HepG2 (cell line): Measurements from ENCODE around the gene KLHL3. TPM values are rescaled to one million over a fixed set of nuclear protein-coding genes. Genes with fewer than 3 reads are reported as not detected.

Experiments used
- ATAC-seq: fragments of 200-7000 bp; cut with Tn5 transposase; 3 replicates; pipeline ENCODE4 v1.9.1; 2020; ENCODE audit warnings: mild to moderate bottlenecking, moderate library complexity
- BruUV-seq: library from RNA; stranded (reverse); fragments of 400-500 nt; replicated peaks from 2 replicates; lab custom pipeline; 2021; lab: Mats Ljungman, UMichigan
- CTCF ChIA-PET: fragments of 300-600 bp; formaldehyde crosslinking; extraction: SDS; loops from one replicate; lab custom pipeline; 2021; ENCODE audit warnings: low total read pairs, inconsistent platforms, low intra/inter-chr PET ratio; lab: Yijun Ruan, JAX
- POLR2A ChIA-PET: fragments of 350-600 bp; sonication (Branson Sonifier 250); formaldehyde crosslinking; loops from one replicate; lab custom pipeline; 2020; ENCODE audit warnings: antibody characterized with exemption, inconsistent platforms; lab: Yijun Ruan, JAX
- DNase-seq: peaks from one replicate; pipeline ENCODE4 v3.0.0-alpha.2; 2015; ENCODE audit warnings: low spot score
- FAIRE-seq: peaks from 3 replicates; lab custom pipeline; 2011; peaks lifted over from hg19 to GRCh38; lab: Jason Lieb, UNC
- H2AFZ ChIP-seq: one replicate; pipeline ENCODE4 v1.6.1; 2011; ENCODE audit warnings: low read length, inconsistent platforms
- H3K27ac ChIP-seq: fragments of 300-600 bp; 3 replicates; pipeline ENCODE4 v1.8.0; 2011; ENCODE audit warnings: mixed run types, mild to moderate bottlenecking, mixed read lengths, low read length, inconsistent platforms; ENCODE audit not compliant: insufficient read depth; ENCODE audit errors: extremely low read length
- H3K27me3 ChIP-seq, 2 experiments: fragments of 200-600 bp in 1 of 2; 2 replicates in 1 of 2; 3 replicates in 1 of 2; pipeline versions ENCODE4 v1.6.0 to v1.8.0; 2011; ENCODE audit warnings: low read length in 2 of 2, mild to moderate bottlenecking in 2 of 2, moderate library complexity in 2 of 2, inconsistent platforms in 1 of 2; ENCODE audit not compliant: insufficient read depth in 2 of 2, control insufficient read depth in 1 of 2
- H3K36me3 ChIP-seq, 2 experiments: fragments of 200-600 bp in 1 of 2; replicated peaks in 1 of 2; 2 replicates in 1 of 2; 3 replicates in 1 of 2; pipeline versions ENCODE4 v1.5.1 to v1.8.0; 2011; ENCODE audit warnings: low read length in 2 of 2, inconsistent platforms in 1 of 2; ENCODE audit not compliant: insufficient read depth in 2 of 2, control insufficient read depth in 1 of 2
- H3K4me1 ChIP-seq: 2 replicates; pipeline ENCODE4 v1.5.1; 2012; ENCODE audit warnings: low read length, inconsistent platforms; ENCODE audit not compliant: insufficient read depth
- H3K4me2 ChIP-seq: 2 replicates; pipeline ENCODE4 v1.6.0; 2011; ENCODE audit warnings: low read depth, low read length, inconsistent platforms
- H3K4me3 ChIP-seq, 3 experiments: fragments of 200-600 bp in 1 of 3; sonication (generic), shearing (Covaris generic) in 1 of 3; replicated peaks in 1 of 3; 2 replicates each; pipeline ENCODE4 v1.5.1; 2011 to 2016; ENCODE audit warnings: low read length in 3 of 3, inconsistent platforms in 2 of 3, low read depth in 2 of 3, mild to moderate bottlenecking in 2 of 3, control low read depth in 1 of 3, mixed read lengths in 1 of 3; ENCODE audit not compliant: insufficient read depth in 1 of 3
- H3K79me2 ChIP-seq: one replicate; pipeline ENCODE4 v1.6.1; 2011; ENCODE audit warnings: low read length, inconsistent platforms; ENCODE audit not compliant: insufficient read depth
- H3K9ac ChIP-seq: 2 replicates; pipeline ENCODE4 v1.6.0; 2011; ENCODE audit warnings: mild to moderate bottlenecking, low read depth, low read length, inconsistent platforms; ENCODE audit not compliant: insufficient read depth
- H3K9me3 ChIP-seq: 2 replicates; pipeline ENCODE4 v1.5.1; 2012; ENCODE audit warnings: mild to moderate bottlenecking, low read length
- H4K20me1 ChIP-seq: 2 replicates; pipeline ENCODE4 v1.6.0; 2011; ENCODE audit warnings: inconsistent platforms, mild to moderate bottlenecking, low read length, moderate library complexity; ENCODE audit not compliant: insufficient read depth
- AGO2 ChIP-seq: fragments of 200-400 bp; formaldehyde crosslinking; optimal IDR thresholded peaks from 2 replicates; pipeline ENCODE3; 2017; ENCODE audit warnings: mild to moderate bottlenecking, low read depth, low read length, moderate library complexity
- ERF ChIP-seq: IDR thresholded peaks from 2 replicates; pipeline ENCODE4 v1.6.1; 2018; ENCODE audit warnings: missing biosample characterization, missing genetic modification reagents
- KDM1A ChIP-seq: IDR thresholded peaks from 2 replicates; pipeline ENCODE4 v1.6.1; 2016; ENCODE audit warnings: missing compliant biosample characterization
- MEIS1 ChIP-seq: sonication (generic); formaldehyde crosslinking; IDR thresholded peaks from 2 replicates; pipeline ENCODE4 v1.9.0; 2021; ENCODE audit warnings: mild to moderate bottlenecking, missing genetic modification reagents, moderate library complexity, borderline replicate concordance
- NCOA1 ChIP-seq: sonication (generic); formaldehyde crosslinking; IDR thresholded peaks from 2 replicates; pipeline ENCODE4 v1.9.0; 2021; ENCODE audit warnings: missing genetic modification reagents
- NFATC3 ChIP-seq: sonication (generic); formaldehyde crosslinking; IDR thresholded peaks from 2 replicates; pipeline ENCODE4 v1.5.1; 2020; ENCODE audit warnings: mild to moderate bottlenecking, missing genetic modification reagents
- NR1H2 ChIP-seq: sonication (generic); formaldehyde crosslinking; IDR thresholded peaks from 2 replicates; pipeline ENCODE4 v1.8.1; 2022; ENCODE audit warnings: low read depth, missing genetic modification reagents, borderline replicate concordance
- NR3C1 ChIP-seq: sonication (generic); formaldehyde crosslinking; IDR thresholded peaks from 2 replicates; pipeline ENCODE4 v1.4.0; 2020; ENCODE audit warnings: missing genetic modification reagents
- RFX1 ChIP-seq: fragments of 450-650 bp; IDR thresholded peaks from 2 replicates; pipeline ENCODE4 v1.6.1; 2017
- ZNF260 ChIP-seq: sonication (generic); formaldehyde crosslinking; IDR thresholded peaks from 2 replicates; pipeline ENCODE4 v1.4.0; 2020; ENCODE audit warnings: missing genetic modification reagents, low read depth, mild to moderate bottlenecking, borderline replicate concordance
- ZNF33B ChIP-seq: sonication (generic); formaldehyde crosslinking; IDR thresholded peaks from 2 replicates; pipeline ENCODE4 v1.5.1; 2020; ENCODE audit warnings: mild to moderate bottlenecking, missing genetic modification reagents
- ZNF383 ChIP-seq: sonication (generic); formaldehyde crosslinking; IDR thresholded peaks from 2 replicates; pipeline ENCODE4 v1.4.0; 2020; ENCODE audit warnings: missing genetic modification reagents, mild to moderate bottlenecking, borderline replicate concordance
- ZNF564 ChIP-seq: sonication (generic); formaldehyde crosslinking; IDR thresholded peaks from 2 replicates; pipeline ENCODE4 v1.8.1; 2023; ENCODE audit warnings: mild to moderate bottlenecking, missing genetic modification reagents
- ZNF629 ChIP-seq: sonication (generic); formaldehyde crosslinking; conservative IDR thresholded peaks from 2 replicates; pipeline ENCODE4 v1.5.0; 2020; ENCODE audit warnings: missing genetic modification reagents
- ZNF788 ChIP-seq: sonication (generic); formaldehyde crosslinking; IDR thresholded peaks from 2 replicates; pipeline ENCODE4 v1.5.0; 2020; ENCODE audit warnings: mild to moderate bottlenecking, missing genetic modification reagents, borderline replicate concordance
- WGBS: methylation state at CpG from one replicate; pipeline ENCODE4 v1.1.6; 2017; ENCODE audit warnings: low lambda C conversion rate; 5-methylcytosine and 5-hydroxymethylcytosine counted together
- in situ Hi-C: cut with HindIII; loops from 2 replicates; pipeline ENCODE4 v1.10.0; 2017; ENCODE audit warnings: low pct_unique_long_range_greater_than_20kb; ENCODE audit not compliant: extremely low pct_ligation_motif_present
- intact Hi-C: fragments of 100-400 bp; cut with micrococcal nuclease; formaldehyde crosslinking; loops from one replicate; pipeline ENCODE4 v1.10.0; 2022; ENCODE audit not compliant: unreplicated experiment
- polyA plus RNA-seq, 8 experiments: library from polyadenylated mRNA; depleted of rRNA in 3 of 8; stranded (reverse) in 7 of 8; unstranded in 1 of 8; fragments of >200 nt; fragmentation: Illumina TruSeq in 4 of 8; extraction: Trizol in 4 of 8; gene quantifications; 2 replicates each; pipeline versions ENCODE4 v1.2.1 to v1.2.3, GENCODE V29; 2011 to 2016; ENCODE audit warnings: low read depth in 4 of 8, missing spikeins in 1 of 8, mixed read lengths in 1 of 8; ENCODE audit not compliant: insufficient read depth in 1 of 8
- total RNA-seq, 5 experiments: library from RNA; depleted of rRNA; stranded (reverse); fragments of >200 nt; fragmentation: Illumina TruSeq; extraction: Trizol; gene quantifications; 2 replicates each; pipeline ENCODE4 v1.2.3, GENCODE V29; 2016; ENCODE audit warnings: low read depth in 1 of 5
- TF ChIP-seq, protein P1 (sequence below): sonication (generic); formaldehyde crosslinking; IDR thresholded peaks from 2 replicates; pipeline ENCODE4 v1.4.0; 2020; ENCODE audit warnings: missing genetic modification reagents
- TF ChIP-seq, protein P2 (sequence below): IDR thresholded peaks from 2 replicates; pipeline ENCODE4 v1.4.0; 2020; ENCODE audit warnings: mild to moderate bottlenecking, missing genetic modification reagents
- TF ChIP-seq, protein P3 (sequence below): fragments of 450-650 bp; IDR thresholded peaks from 2 replicates; pipeline ENCODE4 v1.6.1; 2016

The KLHL3 gene
- total and polyA plus RNA-seq, 2 of the 13 experiments (the other 11 are each of a cell fraction or from before 2014, with no cell fraction given), result 0.02 to 0.08 TPM

DNA sequence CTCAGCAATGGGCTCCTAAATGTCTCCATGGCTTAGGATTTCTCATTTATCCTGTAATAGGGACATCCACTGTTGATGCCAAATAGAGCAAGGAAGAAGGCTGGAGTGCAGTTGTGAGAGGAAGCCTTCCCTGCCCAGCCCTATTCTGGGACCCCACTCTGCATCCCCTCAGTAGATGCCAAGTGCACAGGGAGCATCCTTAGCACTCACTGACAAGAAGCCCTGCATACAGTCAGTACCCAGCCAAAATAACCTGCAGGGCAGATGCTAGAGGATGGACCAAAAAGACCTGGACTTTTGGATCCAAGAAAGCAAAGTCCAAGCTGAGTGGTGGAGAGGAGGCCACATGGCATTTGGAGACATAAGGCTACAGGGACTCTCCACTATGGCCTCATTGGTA, 123.3 kb downstream of the KLHL3 start (continued):
- TF ChIP-seq NFATC3 (CRISPR knock-in tag) (no peak), NR3C1 (no peak), ERF (CRISPR knock-in tag) (no peak), KDM1A (CRISPR knock-in tag) (no peak), AGO2 (no peak), NCOA1 (CRISPR knock-in tag) (no peak), ZNF33B (CRISPR knock-in tag) (no peak), ZNF564 (no peak), ZNF383 (CRISPR knock-in tag) (no peak), ZNF260 (no peak), RFX1 (no peak), MEIS1 (no peak)
- TF ChIP-seq, protein P1, sequence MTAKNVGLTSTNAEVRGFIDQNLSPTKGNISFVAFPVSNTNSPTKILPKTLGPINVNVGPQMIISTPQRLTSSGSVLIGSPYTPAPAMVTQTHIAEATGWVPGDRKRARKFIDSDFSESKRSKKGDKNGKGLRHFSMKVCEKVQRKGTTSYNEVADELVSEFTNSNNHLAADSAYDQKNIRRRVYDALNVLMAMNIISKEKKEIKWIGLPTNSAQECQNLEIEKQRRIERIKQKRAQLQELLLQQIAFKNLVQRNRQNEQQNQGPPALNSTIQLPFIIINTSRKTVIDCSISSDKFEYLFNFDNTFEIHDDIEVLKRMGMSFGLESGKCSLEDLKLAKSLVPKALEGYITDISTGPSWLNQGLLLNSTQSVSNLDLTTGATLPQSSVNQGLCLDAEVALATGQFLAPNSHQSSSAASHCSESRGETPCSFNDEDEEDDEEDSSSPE, result no peak

DNA sequence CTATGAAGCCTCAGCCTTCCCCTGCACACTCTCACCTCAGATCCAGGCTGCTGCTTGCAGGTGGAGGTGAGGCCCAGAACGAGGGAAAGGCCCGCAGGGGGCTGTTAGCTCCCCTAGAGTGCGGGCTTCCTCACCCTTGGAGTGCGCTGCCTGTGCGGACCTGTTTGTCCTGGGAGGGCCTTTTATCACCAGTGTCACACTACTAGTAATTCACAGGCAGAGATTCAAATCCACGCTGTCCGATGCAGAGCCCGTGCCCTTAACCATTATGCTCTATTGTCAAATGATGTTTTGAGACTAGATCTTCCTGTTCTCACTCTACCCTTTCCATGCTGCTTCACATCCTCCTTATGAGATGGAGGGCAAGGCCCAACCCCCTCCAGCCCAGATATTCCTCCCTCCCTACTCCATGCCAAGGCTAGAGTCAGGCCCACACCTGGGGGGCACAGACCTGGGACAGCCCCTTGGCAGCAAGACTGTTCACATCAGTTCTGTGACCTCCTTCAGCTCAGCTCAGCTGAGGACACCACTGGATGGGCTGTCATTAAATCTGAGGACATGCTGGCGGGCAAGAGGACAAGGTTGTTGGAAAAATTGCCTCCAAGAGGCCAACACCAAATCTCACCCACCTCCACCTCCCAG, 124.0 kb downstream of the KLHL3 start:
- Histone ChIP-seq H3K27me3 (peaks cover 0 to 10% of the 10 kb centered on the region in 2 experiments; a peak in 2 of 5 replicates), H3K4me1 (no peaks in the 10 kb centered on the region), H3K79me2 (no peaks in the 10 kb centered on the region), H3K4me3 (no peak overlapping the region), H2AFZ (no peak overlapping the region), H3K9ac (no peak overlapping the region), H3K4me2 (no peak overlapping the region), H3K36me3 (no peaks in the 10 kb centered on the region), H3K27ac (no peak overlapping the region), H4K20me1 (no peaks in the 10 kb centered on the region), H3K9me3 (no peaks in the 10 kb centered on the region)
- POLR2A ChIA-PET, result no interaction called here
- BruUV-seq, result no TSS peak
- ATAC-seq (no peak), FAIRE-seq (no peak), DNase-seq (no peak)
- CTCF ChIA-PET, result no interaction called here
- 34% methylated on average over 6 of the region's 9 CpGs for WGBS
- intact Hi-C loops, result no loop called here
- in situ Hi-C loops, result no loop called here
- TF ChIP-seq, protein P2, sequence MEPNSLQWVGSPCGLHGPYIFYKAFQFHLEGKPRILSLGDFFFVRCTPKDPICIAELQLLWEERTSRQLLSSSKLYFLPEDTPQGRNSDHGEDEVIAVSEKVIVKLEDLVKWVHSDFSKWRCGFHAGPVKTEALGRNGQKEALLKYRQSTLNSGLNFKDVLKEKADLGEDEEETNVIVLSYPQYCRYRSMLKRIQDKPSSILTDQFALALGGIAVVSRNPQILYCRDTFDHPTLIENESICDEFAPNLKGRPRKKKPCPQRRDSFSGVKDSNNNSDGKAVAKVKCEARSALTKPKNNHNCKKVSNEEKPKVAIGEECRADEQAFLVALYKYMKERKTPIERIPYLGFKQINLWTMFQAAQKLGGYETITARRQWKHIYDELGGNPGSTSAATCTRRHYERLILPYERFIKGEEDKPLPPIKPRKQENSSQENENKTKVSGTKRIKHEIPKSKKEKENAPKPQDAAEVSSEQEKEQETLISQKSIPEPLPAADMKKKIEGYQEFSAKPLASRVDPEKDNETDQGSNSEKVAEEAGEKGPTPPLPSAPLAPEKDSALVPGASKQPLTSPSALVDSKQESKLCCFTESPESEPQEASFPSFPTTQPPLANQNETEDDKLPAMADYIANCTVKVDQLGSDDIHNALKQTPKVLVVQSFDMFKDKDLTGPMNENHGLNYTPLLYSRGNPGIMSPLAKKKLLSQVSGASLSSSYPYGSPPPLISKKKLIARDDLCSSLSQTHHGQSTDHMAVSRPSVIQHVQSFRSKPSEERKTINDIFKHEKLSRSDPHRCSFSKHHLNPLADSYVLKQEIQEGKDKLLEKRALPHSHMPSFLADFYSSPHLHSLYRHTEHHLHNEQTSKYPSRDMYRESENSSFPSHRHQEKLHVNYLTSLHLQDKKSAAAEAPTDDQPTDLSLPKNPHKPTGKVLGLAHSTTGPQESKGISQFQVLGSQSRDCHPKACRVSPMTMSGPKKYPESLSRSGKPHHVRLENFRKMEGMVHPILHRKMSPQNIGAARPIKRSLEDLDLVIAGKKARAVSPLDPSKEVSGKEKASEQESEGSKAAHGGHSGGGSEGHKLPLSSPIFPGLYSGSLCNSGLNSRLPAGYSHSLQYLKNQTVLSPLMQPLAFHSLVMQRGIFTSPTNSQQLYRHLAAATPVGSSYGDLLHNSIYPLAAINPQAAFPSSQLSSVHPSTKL (CRISPR knock-in tag), result no peak
- TF ChIP-seq ZNF788, result no peak
- TF ChIP-seq, protein P3, sequence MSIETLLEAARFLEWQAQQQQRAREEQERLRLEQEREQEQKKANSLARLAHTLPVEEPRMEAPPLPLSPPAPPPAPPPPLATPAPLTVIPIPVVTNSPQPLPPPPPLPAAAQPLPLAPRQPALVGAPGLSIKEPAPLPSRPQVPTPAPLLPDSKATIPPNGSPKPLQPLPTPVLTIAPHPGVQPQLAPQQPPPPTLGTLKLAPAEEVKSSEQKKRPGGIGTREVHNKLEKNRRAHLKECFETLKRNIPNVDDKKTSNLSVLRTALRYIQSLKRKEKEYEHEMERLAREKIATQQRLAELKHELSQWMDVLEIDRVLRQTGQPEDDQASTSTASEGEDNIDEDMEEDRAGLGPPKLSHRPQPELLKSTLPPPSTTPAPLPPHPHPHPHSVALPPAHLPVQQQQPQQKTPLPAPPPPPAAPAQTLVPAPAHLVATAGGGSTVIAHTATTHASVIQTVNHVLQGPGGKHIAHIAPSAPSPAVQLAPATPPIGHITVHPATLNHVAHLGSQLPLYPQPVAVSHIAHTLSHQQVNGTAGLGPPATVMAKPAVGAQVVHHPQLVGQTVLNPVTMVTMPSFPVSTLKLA, result no peak
- no peak for TF ChIP-seq ZNF629
- TF ChIP-seq NR1H2, result no peak
